ENCODE measurements around the gene ARHGAP27.
"Not testable (repeated sequence)": the region's sequence is repeated elsewhere in the genome, so short reads cannot be mapped to it uniquely, and the experiment has no call there.

The ARHGAP27 gene

GRCh38 chr17:45345554-45346215 lies 87.0 kb downstream of the ARHGAP27 start:
- Histone ChIP-seq H3K4me1 (ENCODE audit: control insufficient read depth, insufficient read depth, low read length, poor library complexity, severe bottlenecking) (no peaks in the 10 kb centered on the region), H3K4me3 (ENCODE audit: insufficient read depth, low read depth, low read length, poor library complexity, severe bottlenecking) (no peak overlapping the region), H3K9me3 (ENCODE audit: control insufficient read depth, low read length) (no peaks in the 10 kb centered on the region), H3K27me3 (replicated peaks; ENCODE audit: control insufficient read depth, insufficient read depth, low read length, poor library complexity, severe bottlenecking) (no peaks in the 10 kb centered on the region), H3K36me3 (ENCODE audit: control insufficient read depth, insufficient read depth, low read length) (no peaks in the 10 kb centered on the region), H3K27ac (ENCODE audit: insufficient read depth, low read length, poor library complexity, severe bottlenecking) (no peak overlapping the region)
- DNase-seq, result no peak

GRCh38 chr17:45345246-45345553 lies 87.5 kb downstream of the ARHGAP27 start:
- no peaks in the 10 kb centered on the region for H3K36me3 ChIP-seq (ENCODE audit: control insufficient read depth, insufficient read depth, low read length)
- H3K27me3 ChIP-seq (replicated peaks; ENCODE audit: control insufficient read depth, insufficient read depth, low read length, poor library complexity, severe bottlenecking), result no peaks in the 10 kb centered on the region
- H3K9me3 ChIP-seq (ENCODE audit: control insufficient read depth, low read length), result no peaks in the 10 kb centered on the region
- H3K27ac ChIP-seq (ENCODE audit: insufficient read depth, low read length, poor library complexity, severe bottlenecking), result no peak overlapping the region
- H3K4me3 ChIP-seq (ENCODE audit: insufficient read depth, low read depth, low read length, poor library complexity, severe bottlenecking), result no peak overlapping the region
- no peaks in the 10 kb centered on the region for H3K4me1 ChIP-seq (ENCODE audit: control insufficient read depth, insufficient read depth, low read length, poor library complexity, severe bottlenecking)
- DNase-seq, result no peak

DNA sequence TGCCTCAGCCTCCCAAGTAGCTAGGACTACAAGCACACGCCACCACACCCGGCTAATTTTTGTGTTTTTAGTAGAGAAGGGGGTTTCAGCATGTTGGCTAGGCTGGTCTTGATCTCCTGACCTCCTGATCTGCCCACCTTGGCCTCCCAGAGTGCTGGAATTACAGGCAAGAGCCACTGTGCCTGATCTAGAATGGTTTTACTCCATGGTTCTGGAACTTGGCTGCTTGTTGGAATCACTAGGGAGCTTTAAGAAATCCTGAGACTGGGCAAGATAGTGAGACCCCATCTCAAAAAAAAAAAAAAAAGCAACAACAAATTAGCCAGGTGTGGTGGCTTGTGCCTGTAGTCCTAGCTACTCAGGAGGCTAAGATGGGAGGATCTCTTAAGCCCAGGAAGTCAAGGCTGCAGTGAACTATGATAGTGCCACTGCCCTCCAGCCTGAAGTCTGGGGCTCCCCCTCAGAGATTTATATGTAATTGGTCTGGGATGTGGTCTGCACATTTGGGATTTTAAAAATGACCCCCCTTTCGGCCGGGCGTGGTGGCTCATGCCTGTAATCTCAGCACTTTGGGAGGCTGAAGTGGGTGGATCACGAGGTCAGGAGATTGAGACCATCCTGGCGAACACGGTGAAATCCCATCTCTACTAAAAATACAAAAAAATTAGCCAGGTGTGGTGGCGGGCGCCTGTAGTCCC lies 88.6 kb downstream of the ARHGAP27 start:
- H3K36me3 ChIP-seq (ENCODE audit: control insufficient read depth, insufficient read depth, low read length); H3K4me1 ChIP-seq (ENCODE audit: control insufficient read depth, insufficient read depth, low read length, poor library complexity, severe bottlenecking); DNase-seq; H3K27ac ChIP-seq (ENCODE audit: insufficient read depth, low read length, poor library complexity, severe bottlenecking); H3K27me3 ChIP-seq (replicated peaks; ENCODE audit: control insufficient read depth, insufficient read depth, low read length, poor library complexity, severe bottlenecking); H3K9me3 ChIP-seq (ENCODE audit: control insufficient read depth, low read length); H3K4me3 ChIP-seq (ENCODE audit: insufficient read depth, low read depth, low read length, poor library complexity, severe bottlenecking): not testable (repeated sequence)
